NCI-H1694 (cell line): ENCODE results near the gene RBFOX1.

Source experiments
- DNase-seq: peaks from one replicate; lab custom pipeline; 2025; lab: John Stamatoyannopoulos, UW

RBFOX1 gene

DNA sequence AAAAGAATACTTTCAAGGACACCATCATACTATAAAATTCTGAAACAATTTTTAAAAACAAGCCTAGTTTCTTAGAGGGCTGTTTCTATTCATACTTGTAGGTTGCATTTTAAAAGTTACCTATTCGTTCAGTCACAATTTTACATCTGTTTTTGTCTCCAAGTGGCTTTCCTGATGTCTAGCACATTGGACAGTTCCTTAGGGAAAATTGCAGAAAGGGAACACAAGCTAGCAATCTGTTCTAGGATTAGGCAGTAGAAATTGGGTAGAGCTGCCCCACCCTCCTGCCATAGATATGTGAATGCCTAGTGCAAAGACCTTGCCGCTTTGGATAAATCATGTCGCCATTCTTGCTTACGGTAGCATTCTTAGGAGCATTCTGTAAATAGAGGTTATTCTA is 358.9 kb downstream of the RBFOX1 start:
- DNase-seq, result no peak

DNA sequence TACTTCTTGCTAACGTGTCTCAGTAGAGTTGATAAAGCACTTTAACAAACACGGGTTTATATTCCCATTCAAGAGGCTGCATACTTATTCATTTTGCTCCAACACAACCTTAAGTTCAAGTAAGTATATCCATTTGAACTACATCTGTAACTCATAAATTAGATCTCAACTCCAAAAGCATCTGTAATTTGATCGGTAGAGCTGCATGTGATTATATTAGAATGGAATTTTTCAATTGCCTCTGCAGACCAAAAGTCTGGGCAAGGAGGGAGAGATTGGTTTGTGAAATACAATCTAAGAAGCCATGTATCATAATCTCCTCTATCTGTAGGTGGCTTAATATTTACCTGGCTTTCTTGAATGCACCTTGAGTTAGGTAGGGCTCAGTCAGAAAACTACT is 371.0 kb downstream of the RBFOX1 start:
- no peak for DNase-seq

DNA sequence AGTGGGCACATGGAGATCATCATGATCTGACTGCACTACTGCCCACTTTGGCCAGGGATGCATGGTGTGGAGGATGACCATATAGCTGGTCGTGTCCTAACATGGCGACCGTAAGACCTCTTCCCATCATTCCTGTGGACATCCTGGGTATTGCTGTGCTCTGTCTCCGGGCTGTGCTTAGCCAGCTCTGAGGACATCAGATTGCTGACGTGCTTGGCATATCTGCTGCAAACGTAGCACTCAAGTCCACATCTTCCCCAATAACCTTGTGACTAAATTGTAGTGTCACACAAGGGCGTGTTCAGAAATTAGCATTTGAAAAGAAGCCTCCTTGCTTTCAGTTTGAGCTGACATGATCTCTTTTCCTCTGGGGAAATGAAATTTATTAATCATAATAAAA is 373.2 kb downstream of the RBFOX1 start:
- DNase-seq, result no peak

DNA sequence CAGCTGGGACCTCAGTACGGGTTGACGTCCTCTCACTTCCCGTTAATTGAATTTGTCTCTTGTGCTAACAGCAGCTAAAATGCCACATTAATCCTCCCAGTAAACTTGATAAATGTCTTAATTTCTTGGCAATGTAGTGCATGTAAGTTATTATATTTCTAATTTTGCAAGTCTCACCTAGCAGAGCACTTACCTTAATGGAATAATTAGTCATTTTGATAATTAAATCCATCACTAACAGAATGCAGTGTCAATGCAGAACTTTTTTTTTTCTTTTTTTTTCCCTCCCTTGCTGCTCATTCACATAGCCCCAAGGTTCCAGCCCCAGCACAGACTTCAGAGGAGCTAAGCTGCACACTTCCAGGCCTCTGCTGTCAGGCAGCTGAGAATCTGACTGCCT is 376.5 kb downstream of the RBFOX1 start:
- no peak for DNase-seq

DNA sequence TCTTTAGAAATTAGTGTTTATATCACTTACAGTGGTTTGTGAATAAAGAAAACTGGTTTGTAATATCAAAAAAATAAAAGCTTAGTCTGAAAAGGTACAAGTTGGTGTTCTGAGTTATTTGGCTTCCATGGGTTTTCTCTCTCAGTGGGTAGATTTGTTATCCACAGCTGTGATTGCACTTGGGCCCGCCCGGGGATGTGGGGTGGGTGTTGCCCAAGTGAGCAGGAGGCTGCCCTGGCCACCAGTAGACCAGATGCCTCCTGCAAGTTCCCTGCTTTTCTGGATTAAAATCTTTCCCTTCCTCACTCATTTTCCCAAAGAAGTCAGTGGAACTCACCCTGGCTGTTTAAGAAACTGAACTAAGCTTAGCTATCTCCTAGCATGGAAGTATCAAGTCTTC is 380.6 kb downstream of the RBFOX1 start:
- DNase-seq, result no peak

DNA sequence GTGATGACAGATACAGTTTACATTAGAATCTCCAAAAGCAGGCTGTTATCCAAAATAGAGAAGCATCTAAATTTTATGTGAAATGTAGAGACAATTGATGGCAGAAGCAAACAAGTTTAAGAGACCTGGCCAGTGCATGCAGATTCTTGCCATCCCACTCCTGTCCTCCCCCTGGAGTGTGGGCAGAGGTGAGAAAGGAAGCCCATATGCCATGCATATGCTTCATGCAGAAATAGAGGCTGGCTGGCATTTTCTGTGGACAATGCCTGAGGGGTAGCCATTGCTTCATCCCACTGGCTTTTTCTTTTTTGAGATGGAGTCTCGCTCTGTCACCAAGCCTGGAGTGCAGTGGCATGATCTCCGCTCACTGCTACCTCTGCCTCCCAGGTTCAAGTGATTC is 382.1 kb downstream of the RBFOX1 start:
- DNase-seq, result no peak

DNA sequence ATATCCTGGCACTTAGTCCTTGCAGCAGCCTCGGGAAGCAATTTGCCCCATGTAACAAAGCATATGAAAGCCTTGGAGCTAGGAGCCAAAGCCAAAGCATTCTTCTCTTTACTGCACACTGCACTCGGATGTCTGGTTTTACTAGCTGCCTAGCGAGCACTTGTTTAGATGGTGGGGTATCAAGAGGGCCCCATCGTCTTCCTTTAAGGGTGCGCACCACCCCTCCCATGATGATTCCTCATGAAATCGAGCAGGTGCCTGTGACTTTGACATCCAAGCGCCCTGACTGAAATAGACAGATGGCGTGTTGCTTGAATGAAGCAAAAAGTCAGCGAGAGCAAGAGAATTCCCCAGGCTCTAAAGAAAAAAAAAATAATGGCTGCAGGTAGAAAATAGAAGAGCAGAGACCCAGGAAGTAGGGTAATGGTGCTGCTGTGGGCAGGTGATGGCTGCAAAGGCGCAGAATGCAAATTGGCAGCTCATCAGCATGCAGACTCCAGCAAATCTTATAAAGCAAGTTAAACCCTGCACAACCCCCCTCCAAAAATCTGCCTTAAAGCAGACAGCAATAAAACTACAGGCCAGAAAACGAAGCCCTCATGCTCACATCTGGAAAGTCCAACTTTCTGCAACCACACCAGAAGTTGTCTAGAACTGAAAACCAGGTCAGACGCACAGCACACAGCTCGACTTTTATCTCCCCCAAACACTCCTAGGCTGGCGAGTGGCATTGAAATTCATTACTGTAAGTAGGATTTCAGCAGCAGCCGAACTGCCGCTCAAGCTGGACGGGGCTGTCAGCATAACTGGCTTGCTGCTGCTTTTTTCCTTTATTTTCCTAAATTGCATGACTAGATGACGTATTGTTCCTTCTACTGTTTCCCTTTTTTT is 384.3 kb downstream of the RBFOX1 start:
- DNase-seq, result no peak

DNA sequence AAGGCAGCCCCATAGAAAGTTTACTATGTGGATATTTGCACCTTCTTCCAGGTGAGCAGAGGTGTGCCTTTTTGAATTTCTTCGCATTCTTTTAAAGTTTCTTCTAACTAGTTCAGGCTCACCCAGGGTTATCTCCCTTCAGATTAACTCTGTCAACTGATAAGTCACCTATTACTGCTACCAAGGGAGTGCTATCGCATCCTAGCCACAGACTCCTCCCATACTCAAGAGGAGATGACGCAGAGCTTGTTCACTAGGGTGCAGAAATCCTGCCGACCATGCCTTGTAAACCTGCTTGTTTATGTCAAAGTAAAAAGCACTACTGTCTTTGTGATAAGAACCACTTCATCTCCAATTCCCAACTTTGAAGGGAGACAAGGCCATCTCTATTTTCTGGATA is 390.1 kb downstream of the RBFOX1 start:
- DNase-seq, result no peak

DNA sequence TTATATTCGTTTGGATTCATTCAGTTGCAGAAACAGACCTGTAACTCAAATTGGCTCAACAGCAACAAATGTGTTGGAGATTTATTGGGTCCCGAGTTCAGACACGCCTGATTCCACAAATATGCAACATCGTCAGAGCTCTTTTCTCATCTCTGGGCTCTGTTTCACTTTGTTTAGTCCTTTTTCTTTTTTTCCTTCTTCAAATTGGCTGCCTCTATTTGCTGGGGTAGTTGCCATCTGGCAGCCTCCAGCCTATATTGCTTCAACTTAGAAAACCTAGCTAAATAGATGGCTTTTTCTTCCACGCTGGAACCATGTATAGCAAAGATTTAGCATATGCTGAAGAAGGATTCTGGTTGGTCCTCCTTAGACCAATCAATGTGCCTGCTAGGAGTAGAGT is 398.5 kb downstream of the RBFOX1 start:
- peak; percentile 2 for DNase-seq

DNA sequence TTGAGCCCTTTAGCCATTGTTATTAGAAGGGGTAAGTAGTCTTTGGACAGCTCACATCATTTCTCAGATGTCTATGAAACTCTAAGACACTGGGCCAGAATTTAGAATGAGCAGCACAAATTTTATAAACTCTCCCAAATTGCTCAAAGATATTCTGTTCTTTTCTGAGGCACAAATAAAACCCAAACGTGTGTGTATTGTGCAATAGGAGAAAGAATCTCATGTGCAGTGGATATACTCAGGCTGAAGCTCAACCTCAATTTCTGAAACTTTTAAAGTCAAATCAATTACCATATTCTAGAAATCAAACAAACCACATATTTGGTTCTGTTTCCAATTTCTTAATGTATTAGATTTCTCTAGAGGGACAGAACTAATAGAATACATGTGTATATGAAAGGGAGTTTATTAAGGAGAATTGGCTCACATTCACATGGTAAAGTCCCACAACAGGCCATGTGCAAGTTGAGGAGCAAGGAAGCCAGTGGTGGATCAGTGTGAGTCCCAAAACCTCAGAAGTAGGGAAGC is 403.6 kb downstream of the RBFOX1 start:
- no peak for DNase-seq

DNA sequence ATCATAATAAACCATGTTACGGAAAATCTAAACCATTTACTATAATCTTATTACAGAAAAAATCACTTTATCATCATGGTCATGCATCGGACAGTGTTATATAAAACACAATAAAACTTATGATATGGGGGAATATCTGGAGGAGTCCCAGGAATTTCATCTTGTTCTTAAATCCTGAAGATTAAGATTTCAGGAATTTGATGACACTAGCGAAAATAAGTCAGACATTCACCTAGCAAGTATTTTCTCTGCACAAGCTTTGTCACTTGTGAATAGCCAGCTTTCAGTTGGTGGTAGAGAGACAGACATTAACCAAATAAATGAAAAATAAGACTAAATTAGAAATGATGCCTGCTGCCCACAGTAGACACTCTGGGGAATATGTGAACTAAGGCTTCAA is 410.0 kb downstream of the RBFOX1 start:
- DNase-seq, result no peak

DNA sequence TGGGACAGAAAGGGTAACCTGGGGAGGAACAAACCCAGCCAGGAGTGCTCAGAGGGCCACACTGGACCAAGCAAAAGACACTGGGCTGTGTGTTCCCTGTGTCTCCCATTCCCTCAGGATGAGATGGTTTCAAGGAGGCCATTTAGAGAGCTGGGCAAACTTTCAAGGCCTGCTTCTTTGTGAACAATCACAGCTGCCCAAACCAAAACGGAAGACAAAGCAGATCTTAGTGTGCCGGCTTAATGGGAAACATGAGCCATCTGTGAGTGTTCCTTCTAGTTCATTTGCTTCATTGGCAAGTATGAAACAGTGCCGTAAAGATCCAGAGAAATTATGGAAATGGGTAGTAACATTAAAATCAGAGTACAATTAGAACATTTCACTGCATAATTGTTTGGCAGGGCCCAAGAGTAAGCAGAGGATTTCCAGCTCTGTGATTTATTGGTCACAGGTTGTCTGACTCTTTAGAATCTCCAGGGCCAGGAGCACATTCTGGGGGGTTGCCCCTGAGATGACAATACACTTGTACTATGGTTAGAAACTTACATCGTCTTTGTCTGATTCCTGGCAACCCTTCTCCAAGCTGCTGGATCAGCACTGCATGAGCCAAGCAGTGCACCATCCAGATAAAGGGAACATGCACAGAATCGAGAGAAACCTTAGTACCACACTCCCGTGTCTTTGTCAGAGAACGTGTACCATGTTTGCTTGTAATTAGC is 412.1 kb downstream of the RBFOX1 start:
- peak; percentile 83 for DNase-seq

DNA sequence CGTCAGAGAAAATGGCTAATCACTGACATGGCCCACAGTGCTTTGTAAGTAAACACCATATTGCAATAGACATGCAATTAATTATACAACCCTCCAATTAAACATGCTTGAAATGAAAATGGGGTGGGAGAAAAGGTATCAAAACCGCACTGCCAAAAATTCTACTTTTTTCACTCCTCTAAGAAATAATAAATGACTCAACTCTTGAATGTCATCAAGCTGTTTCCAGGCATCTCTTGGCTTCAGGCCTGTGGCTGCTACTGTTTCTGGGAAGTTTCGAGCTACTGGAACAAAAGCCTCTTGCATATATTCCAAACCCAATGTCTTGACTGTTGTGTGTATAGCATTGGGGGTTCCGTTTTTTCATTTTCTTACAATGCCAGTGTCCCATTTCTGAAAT is 412.6 kb downstream of the RBFOX1 start:
- DNase-seq, result peak; percentile 87

DNA sequence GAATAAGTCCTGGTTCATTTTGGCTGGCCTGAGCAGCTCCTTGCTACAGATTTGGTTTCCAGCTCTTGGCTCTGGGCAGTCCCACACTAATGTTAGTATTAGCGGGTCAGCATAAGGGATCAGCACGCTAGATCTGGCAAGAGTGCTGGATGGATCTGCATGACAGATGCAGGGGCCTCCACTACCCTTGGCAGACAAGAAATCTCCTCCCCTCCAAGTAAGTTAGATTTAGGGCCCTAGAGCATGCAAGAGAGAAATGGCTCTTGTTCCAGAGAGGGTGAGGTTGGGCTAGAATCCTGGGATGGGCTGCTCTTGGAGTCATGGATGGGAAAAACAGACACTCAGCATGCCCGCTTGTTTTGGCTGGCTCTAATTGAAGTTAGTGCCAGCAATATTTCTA is 414.3 kb downstream of the RBFOX1 start:
- peak; percentile 62 for DNase-seq

DNA sequence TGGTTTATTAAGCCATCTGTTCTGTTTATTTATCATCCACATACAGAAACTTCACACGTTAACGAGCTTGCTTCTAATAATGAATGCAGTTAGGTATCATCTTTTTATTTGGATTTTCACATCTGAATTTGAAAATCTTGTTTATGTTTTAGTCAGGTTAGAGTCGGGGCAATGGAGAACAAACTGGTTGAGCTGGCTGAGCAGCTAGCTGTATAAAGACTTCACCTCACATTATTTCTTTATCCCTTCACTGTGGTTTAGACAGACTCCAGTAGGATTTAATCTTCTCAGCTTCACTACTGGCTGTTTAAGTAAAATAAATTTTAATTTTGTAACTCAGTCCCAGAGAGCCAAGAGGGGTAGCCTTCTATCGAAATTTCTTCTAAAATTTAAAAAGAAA is 415.9 kb downstream of the RBFOX1 start:
- no peak for DNase-seq

DNA sequence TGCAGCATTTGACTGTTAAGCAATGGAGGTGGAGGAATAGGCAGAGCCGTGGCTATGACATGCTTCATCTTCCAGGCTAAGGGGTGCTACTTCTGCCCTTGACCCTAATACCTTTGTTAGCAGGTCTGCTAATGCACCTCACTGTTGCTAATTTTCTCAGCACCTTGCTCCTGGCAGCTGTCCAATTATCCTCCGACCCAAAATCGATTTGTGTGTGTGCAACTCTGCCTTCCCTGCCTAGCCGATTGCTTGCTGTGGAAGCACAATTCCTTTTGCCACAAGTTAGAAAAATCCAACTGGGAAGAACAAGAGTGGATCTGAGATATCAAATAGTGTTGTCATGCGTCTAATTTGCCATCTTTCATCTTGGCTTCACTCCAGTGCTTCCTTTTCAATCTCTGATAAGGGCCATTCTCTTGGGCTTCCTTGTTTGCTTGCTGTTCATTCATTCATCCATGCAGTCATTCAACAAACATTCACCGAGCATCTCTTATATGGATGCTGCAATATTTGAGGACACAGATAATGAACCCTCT is 422.8 kb downstream of the RBFOX1 start:
- DNase-seq, result no peak
